Measurements from ENCODE around the gene MBP. TPM values are rescaled to one million over a fixed set of nuclear protein-coding genes. Genes with fewer than 3 reads are reported as not detected.

MBP gene
- polyA plus RNA-seq, 1 donor: 12.9 TPM

- no peak for DNase-seq (ENCODE audit: low read depth)
Measured at GRCh38 chr18:77066101-77066500, 66.5 kb downstream of the MBP start.

GRCh38 chr18:77065221-77065981 is 67.2 kb downstream of the MBP start:
- no peak for DNase-seq (ENCODE audit: low read depth)

- no peak for DNase-seq (ENCODE audit: low read depth)
Measured at GRCh38 chr18:77063260-77063659, 69.3 kb downstream of the MBP start.

GRCh38 chr18:77062518-77063003 is 70.0 kb downstream of the MBP start:
- no peak for DNase-seq (ENCODE audit: low read depth)

- no peak for DNase-seq (ENCODE audit: low read depth)
Measured at GRCh38 chr18:77061946-77062517, 70.6 kb downstream of the MBP start.

- no peak for DNase-seq (ENCODE audit: low read depth)
Measured at GRCh38 chr18:77061281-77061945, 71.2 kb downstream of the MBP start.

GRCh38 chr18:77060151-77060550 is 72.4 kb downstream of the MBP start:
- no peak for DNase-seq (ENCODE audit: low read depth)

- no peak for DNase-seq (ENCODE audit: low read depth)
Measured at GRCh38 chr18:77059294-77059916, 73.2 kb downstream of the MBP start.

GRCh38 chr18:77058290-77058835 is 74.2 kb downstream of the MBP start:
- no peak for DNase-seq (ENCODE audit: low read depth)

- no peak for DNase-seq (ENCODE audit: low read depth)
Measured at GRCh38 chr18:77057006-77057395, 75.6 kb downstream of the MBP start.

- no peak for DNase-seq (ENCODE audit: low read depth)
Measured at GRCh38 chr18:77056344-77057005, 76.1 kb downstream of the MBP start.

- no peak for DNase-seq (ENCODE audit: low read depth)
Measured at GRCh38 chr18:77055429-77056300, 76.9 kb downstream of the MBP start.

GRCh38 chr18:77054606-77055428 is 77.8 kb downstream of the MBP start:
- DNase-seq (ENCODE audit: low read depth): no peak

- DNase-seq (ENCODE audit: low read depth): no peak
Measured at GRCh38 chr18:77054288-77054605, 78.3 kb downstream of the MBP start.

GRCh38 chr18:77053616-77054287 is 78.8 kb downstream of the MBP start:
- DNase-seq (ENCODE audit: low read depth): no peak

GRCh38 chr18:77052983-77053309 is 79.6 kb downstream of the MBP start:
- no peak for DNase-seq (ENCODE audit: low read depth)

GRCh38 chr18:77052297-77052982 is 80.1 kb downstream of the MBP start:
- DNase-seq (ENCODE audit: low read depth): no peak

GRCh38 chr18:77051581-77052296 is 80.8 kb downstream of the MBP start:
- no peak for DNase-seq (ENCODE audit: low read depth)

All from forelimb muscle (tissue), 1 donor.